Measurements from ENCODE around the gene HSBP1L1. TPM values are rescaled to one million over a fixed set of nuclear protein-coding genes. Genes with fewer than 3 reads are reported as not detected.
A peak's percentile ranks its signal among the peaks of the same experiment; 100 is the strongest.

Gene HSBP1L1
- total RNA-seq, 6 donors from 2014 or later = 32.1 to 80.7 (median 43.8) TPM

DNA sequence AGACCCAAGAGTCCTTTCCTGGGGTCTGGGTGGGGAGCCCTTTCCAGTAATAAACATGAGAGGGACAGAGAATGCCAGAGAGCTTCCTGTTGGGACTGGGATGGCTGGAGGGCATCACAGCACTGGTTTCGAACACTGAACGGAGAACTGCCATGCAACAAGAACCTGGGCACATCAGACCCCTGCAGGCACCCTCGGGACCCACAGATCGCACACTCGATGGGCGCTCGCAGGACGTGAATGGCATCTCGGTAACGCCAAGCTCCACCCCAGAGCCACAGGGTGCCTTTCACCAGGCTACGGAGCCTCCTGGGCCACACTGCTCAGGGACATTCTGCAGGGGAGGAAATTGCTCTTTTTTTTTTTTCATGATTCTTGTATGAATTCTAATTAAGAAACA lies 38.1 kb upstream of the HSBP1L1 start:
- H3K36me3 ChIP-seq = peaks cover 6 to 50% (median 15%) of the 10 kb centered on the region in 4 donors
- H3K4me1 ChIP-seq = peaks cover 0 to 18% (median 0%) of the 10 kb centered on the region in 4 donors
- TF ChIP-seq POLR2A (IDR thresholded peaks at IDR 0.05) (no peak), EP300 (IDR thresholded peaks at IDR 0.05) (no peak), POLR2AphosphoS5 (IDR thresholded peaks at IDR 0.05) (no peak)
- TF ChIP-seq, protein P1, sequence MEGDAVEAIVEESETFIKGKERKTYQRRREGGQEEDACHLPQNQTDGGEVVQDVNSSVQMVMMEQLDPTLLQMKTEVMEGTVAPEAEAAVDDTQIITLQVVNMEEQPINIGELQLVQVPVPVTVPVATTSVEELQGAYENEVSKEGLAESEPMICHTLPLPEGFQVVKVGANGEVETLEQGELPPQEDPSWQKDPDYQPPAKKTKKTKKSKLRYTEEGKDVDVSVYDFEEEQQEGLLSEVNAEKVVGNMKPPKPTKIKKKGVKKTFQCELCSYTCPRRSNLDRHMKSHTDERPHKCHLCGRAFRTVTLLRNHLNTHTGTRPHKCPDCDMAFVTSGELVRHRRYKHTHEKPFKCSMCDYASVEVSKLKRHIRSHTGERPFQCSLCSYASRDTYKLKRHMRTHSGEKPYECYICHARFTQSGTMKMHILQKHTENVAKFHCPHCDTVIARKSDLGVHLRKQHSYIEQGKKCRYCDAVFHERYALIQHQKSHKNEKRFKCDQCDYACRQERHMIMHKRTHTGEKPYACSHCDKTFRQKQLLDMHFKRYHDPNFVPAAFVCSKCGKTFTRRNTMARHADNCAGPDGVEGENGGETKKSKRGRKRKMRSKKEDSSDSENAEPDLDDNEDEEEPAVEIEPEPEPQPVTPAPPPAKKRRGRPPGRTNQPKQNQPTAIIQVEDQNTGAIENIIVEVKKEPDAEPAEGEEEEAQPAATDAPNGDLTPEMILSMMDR (IDR thresholded peaks at IDR 0.05) = no peak
- peaks cover 16 to 19% (median 17%) of the 10 kb centered on the region in 4 donors for H3K9me3 ChIP-seq
- peak in 1 of 2 donors; percentile 18 for DNase-seq
- H3K27me3 ChIP-seq = no peaks in the 10 kb centered on the region
- H3K4me3 ChIP-seq = no peak overlapping the region
- 87 to 93% methylated on average over 11 of the region's 11 CpGs for WGBS, 2 donors
- no peak for ATAC-seq (ENCODE audit: low FRiP score in 2 of 2)
- H3K27ac ChIP-seq = peak overlapping the region in 1 of 4 donors; percentile 30

DNA sequence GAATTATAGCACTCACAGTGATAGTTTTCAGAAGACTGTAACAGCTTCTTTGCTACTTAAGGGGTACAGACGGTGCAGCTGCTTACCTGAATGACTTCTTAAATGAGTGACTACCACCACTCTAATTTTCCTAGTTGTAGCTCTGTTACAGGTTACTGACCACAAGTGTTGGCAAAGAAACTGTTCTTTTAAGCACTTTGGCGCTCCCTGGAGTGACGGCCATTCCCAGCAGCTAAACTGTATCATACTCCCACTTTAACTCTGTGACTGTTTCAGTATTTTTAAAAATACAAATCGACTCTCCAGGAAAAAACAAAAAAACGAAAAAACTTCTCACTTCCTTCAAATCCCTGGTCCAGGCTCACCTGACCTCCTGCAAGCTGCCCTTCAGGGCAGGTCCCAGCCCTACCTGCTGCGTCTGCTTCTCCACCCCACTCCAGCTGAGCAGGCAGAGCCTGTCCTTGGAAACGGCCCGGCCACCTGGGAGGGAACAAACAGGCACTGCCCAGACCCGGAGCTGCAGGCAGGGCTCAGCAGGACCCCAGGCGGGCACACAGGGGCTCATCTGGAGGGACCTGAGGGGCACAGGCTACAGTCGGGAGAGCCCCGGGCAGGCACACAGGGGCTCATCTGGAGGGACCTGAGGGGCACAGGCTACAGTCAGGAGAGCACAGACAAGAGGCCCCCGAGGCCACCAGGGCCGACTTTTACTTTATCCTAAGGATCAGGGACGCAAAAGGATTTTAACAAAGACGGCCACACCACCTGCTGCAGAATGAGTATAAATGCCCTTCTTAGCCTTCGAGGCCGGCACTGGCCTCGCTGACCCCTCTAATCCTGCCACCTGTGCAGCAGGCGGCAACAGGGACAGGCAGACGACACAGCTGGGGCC lies 37.5 kb upstream of the HSBP1L1 start:
- Histone ChIP-seq H3K27me3 (no peaks in the 10 kb centered on the region), H3K9me3 (peaks cover 16 to 19% (median 17%) of the 10 kb centered on the region in 4 donors), H3K27ac (peak overlapping the region in 1 of 4 donors; percentile 30), H3K4me1 (peaks cover 0 to 18% (median 0%) of the 10 kb centered on the region in 4 donors), H3K4me3 (no peak overlapping the region), H3K36me3 (peaks cover 6 to 54% (median 15%) of the 10 kb centered on the region in 4 donors)
- DNase-seq = peak in 1 of 2 donors; percentile 20
- peak; percentile 6 to 13 for ATAC-seq (ENCODE audit: low FRiP score in 2 of 2)
- no peak for TF ChIP-seq EP300 (IDR thresholded peaks at IDR 0.05)
- no peak for TF ChIP-seq POLR2AphosphoS5 (IDR thresholded peaks at IDR 0.05)
- WGBS, 2 donors = 86 to 87% methylated on average over 19 to 21 of the region's 21 CpGs

DNA sequence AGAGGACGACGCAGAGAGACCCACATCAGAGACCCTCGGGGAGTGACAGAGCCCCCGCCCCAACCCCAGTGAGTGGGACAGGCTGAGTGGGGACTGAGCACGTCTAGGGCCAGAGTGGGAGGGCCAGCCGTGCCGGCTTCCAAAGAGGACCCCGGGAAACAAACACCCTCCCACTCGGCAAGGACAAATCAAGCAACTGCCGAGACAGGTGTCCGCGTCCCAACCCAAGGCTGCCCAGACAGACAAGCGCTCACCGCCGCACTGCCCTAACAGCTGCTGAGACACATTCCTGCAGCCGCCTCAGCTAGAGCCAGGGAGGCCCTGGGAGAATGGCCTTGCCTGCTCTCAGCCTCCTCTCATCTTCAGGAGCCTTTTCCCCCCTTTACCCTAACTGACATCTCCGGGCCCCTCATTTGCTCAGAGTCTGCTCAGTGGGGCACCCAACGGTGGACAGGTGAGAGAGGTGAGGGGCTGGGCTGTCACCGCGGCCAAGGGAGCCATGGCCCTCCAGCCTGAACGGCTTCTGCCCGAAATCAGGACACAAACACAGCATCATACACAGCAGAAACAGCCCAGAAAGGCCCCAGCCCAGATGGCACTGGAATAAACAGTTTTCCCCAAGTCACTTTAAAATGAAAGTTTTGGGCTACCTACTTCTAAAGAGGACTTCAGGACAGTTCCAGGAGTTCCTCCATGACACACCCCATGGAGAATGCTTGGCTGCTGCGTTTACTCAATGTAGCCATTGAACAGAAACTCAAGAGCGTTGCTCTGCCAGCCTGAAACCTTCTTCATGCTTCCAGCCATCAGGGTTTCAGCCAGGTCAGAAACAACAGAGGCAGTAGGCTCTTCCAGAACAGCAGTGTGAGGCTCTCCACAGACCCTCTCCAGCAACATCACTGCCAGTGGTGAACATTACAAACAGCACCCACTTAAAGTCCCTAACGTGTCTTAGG lies 36.6 kb upstream of the HSBP1L1 start:
- Histone ChIP-seq H3K36me3 (peaks cover 6 to 57% (median 15%) of the 10 kb centered on the region in 4 donors), H3K27ac (no peak overlapping the region)
- WGBS, 2 donors = 90 to 91% methylated on average over 13 to 25 of the region's 25 CpGs

DNA sequence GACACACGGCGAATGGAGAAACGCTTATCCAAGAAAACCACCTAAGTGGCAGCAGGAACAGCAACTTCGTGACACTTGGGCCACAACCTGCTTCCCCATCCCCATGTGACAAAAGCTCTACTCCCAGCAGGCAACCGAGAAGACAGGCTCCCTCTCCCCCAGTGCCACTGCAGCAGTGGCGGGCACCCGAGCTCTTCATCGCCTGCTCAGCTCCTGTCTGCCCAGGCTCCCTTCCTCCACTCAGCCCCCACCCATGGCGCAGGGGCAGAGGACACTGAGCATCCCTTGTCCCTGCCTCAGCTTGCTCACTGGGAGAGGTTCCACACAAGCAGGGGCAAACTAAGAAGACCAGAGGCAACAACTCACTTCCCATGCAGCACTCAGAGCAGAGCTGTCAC lies 35.9 kb upstream of the HSBP1L1 start:
- no peak overlapping the region for H3K27ac ChIP-seq
- ATAC-seq (ENCODE audit: low FRiP score in 2 of 2) = no peak

More for the DNA sequence above, 36.6 kb upstream of the HSBP1L1 start:
- no peaks in the 10 kb centered on the region for H3K27me3 ChIP-seq
- DNase-seq (peak in 1 of 2 donors; percentile 16), ATAC-seq (ENCODE audit: low FRiP score in 2 of 2) (peak in 1 of 2 donors; percentile 19)
- TF ChIP-seq EP300 (IDR thresholded peaks at IDR 0.05) (no peak), POLR2AphosphoS5 (IDR thresholded peaks at IDR 0.05) (no peak), POLR2A (IDR thresholded peaks at IDR 0.05) (no peak)
- TF ChIP-seq, protein P1 (IDR thresholded peaks at IDR 0.05) = no peak
- H3K4me1 ChIP-seq = peaks cover 0 to 18% (median 0%) of the 10 kb centered on the region in 4 donors
- peaks cover 18 to 25% (median 20%) of the 10 kb centered on the region in 4 donors for H3K9me3 ChIP-seq
- H3K4me3 ChIP-seq = no peak overlapping the region

More for the DNA sequence above, 35.9 kb upstream of the HSBP1L1 start:
- H3K4me3 ChIP-seq = no peak overlapping the region
- peaks cover 0 to 18% (median 0%) of the 10 kb centered on the region in 4 donors for H3K4me1 ChIP-seq
- H3K36me3 ChIP-seq = peaks cover 6 to 64% (median 15%) of the 10 kb centered on the region in 4 donors
- TF ChIP-seq POLR2A (IDR thresholded peaks at IDR 0.05) (no peak), EP300 (IDR thresholded peaks at IDR 0.05) (no peak), POLR2AphosphoS5 (IDR thresholded peaks at IDR 0.05) (no peak)
- TF ChIP-seq, protein P1 (IDR thresholded peaks at IDR 0.05) = no peak
- H3K27me3 ChIP-seq = no peaks in the 10 kb centered on the region
- WGBS, 2 donors = 92 to 99% methylated on average over 8 to 9 of the region's 9 CpGs
- DNase-seq = peak in 1 of 2 donors; percentile 6
- peaks cover 24 to 32% (median 27%) of the 10 kb centered on the region in 4 donors for H3K9me3 ChIP-seq

Measured in upper lobe of left lung (tissue), 6 donors.